Right cardiac atrium (tissue), 5 donors: Measurements from ENCODE around the gene FBXO38. TPM values are rescaled to one million over a fixed set of nuclear protein-coding genes. Genes with fewer than 3 reads are reported as not detected.

Source experiments
- ATAC-seq, 2 donors: fragments of 200-7000 bp; cut with Tn5 transposase; one replicate each; pipeline versions ENCODE4 v1.8.0 to v1.9.1; 2020; ENCODE audit warnings: moderate library complexity in 2 of 2, mild to moderate bottlenecking in 1 of 2
- DNase-seq, 3 donors: peaks; one replicate each; pipeline ENCODE4 v3.0.0-alpha.2; 2020
- H3K27ac ChIP-seq: one replicate; pipeline ENCODE4 v1.5.1; 2013; ENCODE audit warnings: mild to moderate bottlenecking, low read length, control low read depth, moderate library complexity
- H3K27me3 ChIP-seq: one replicate; pipeline ENCODE4 v1.6.1; 2013; ENCODE audit not compliant: control insufficient read depth, insufficient read depth
- H3K4me1 ChIP-seq: one replicate; pipeline ENCODE4 v1.6.1; 2013; ENCODE audit warnings: low read length; ENCODE audit not compliant: control insufficient read depth, insufficient read depth
- H3K4me3 ChIP-seq: one replicate; pipeline ENCODE4 v1.5.1; 2013; ENCODE audit warnings: low read length, control low read depth
- H3K9me3 ChIP-seq: one replicate; pipeline ENCODE4 v1.6.1; 2013; ENCODE audit warnings: low read length; ENCODE audit not compliant: control insufficient read depth
- WGBS: extraction: QIAGEN DNeasy Blood & Tissue Kit; methylation state at CpG from one replicate; pipeline ENCODE4 v1.1.7; 2013; 5-methylcytosine and 5-hydroxymethylcytosine counted together
- intact Hi-C, 4 donors: fragments of 100-400 bp; cut with DNase I; formaldehyde crosslinking; loops; one replicate each; pipeline versions ENCODE4 v1.11.0 to v1.14.0; 2022 to 2023
- polyA plus RNA-seq: library from polyadenylated mRNA; stranded (reverse); fragments of 200-250 nt; gene quantifications from one replicate; pipeline ENCODE4 v1.2.3, GENCODE V29; 2013
- total RNA-seq, 4 donors: library from RNA; stranded (reverse); fragmentation: NEBNext Ultra II Directional; extraction: Animal tissue kit (Norgen Biotek cat#: 25700); gene quantifications; one replicate each; pipeline ENCODE4 v1.2.1, GENCODE V29; 2021
- donor health status: healthy with polysubstance abuse.
- donor health status: DM: no; HTN: yes; CAD: no.
- donor health status: DM: no; HTN: no; CAD: no.
- donor health status: DM: no; HTN: yes; CAD: no; lungs with severe emphysema.
- donor health status: DM: yes; HTN: yes; CAD: no.

Gene FBXO38
- total and polyA plus RNA-seq, 5 donors, result 17.0 to 44.2 (median 42.5) TPM

GRCh38 chr5:148364343-148364742 is 19.4 kb upstream of the FBXO38 start:
- DNase-seq, result no peak
- intact Hi-C loops, result no loop called here

GRCh38 chr5:148368299-148368698 is 15.5 kb upstream of the FBXO38 start:
- H3K27me3 ChIP-seq, result no peaks in the 10 kb centered on the region
- intact Hi-C loops, result no loop called here
- DNase-seq (no peak), ATAC-seq (no peak)
- H3K4me1 ChIP-seq, result no peaks in the 10 kb centered on the region
- H3K9me3 ChIP-seq, result no peaks in the 10 kb centered on the region
- no peak overlapping the region for H3K27ac ChIP-seq
- H3K4me3 ChIP-seq, result no peak overlapping the region

More at GRCh38 chr5:148364343-148364742, 19.4 kb upstream of the FBXO38 start:
- no peaks in the 10 kb centered on the region for H3K27me3 ChIP-seq
- H3K4me1 ChIP-seq, result no peaks in the 10 kb centered on the region
- no peaks in the 10 kb centered on the region for H3K9me3 ChIP-seq
- ATAC-seq, result no peak
- no peak overlapping the region for H3K27ac ChIP-seq
- no peak overlapping the region for H3K4me3 ChIP-seq

GRCh38 chr5:148372166-148372725 is 11.5 kb upstream of the FBXO38 start:
- H3K9me3 ChIP-seq, result no peaks in the 10 kb centered on the region
- no peaks in the 10 kb centered on the region for H3K27me3 ChIP-seq
- H3K27ac ChIP-seq, result no peak overlapping the region
- no peaks in the 10 kb centered on the region for H3K4me1 ChIP-seq
- no peak overlapping the region for H3K4me3 ChIP-seq
- intact Hi-C loops, result loop anchor here in 2 of 4 donors (10.0 kb wide), 1 partner anchor 197 kb away; no protein-coding TSS in a partner anchor
- no peak for DNase-seq
- ATAC-seq, result no peak
- 71% methylated on average over 2 of the region's 2 CpGs for WGBS

GRCh38 chr5:148372893-148373292 is 10.9 kb upstream of the FBXO38 start:
- DNase-seq, result no peak
- Histone ChIP-seq H3K27ac (no peak overlapping the region), H3K4me1 (no peaks in the 10 kb centered on the region), H3K9me3 (no peaks in the 10 kb centered on the region), H3K4me3 (no peak overlapping the region), H3K27me3 (no peaks in the 10 kb centered on the region)
- ATAC-seq, result no peak
- intact Hi-C loops, result loop anchor here in 2 of 4 donors (10.0 kb wide), 1 partner anchor 198 kb away; no protein-coding TSS in a partner anchor

- Histone ChIP-seq H3K27ac (no peak overlapping the region), H3K4me1 (no peaks in the 10 kb centered on the region), H3K4me3 (no peak overlapping the region), H3K27me3 (no peaks in the 10 kb centered on the region), H3K9me3 (no peaks in the 10 kb centered on the region)
- intact Hi-C loops, result loop anchor here in 2 of 4 donors (10.0 kb wide), 1 partner anchor 200 kb away; no protein-coding TSS in a partner anchor
- ATAC-seq (peak; percentile 75 to 87), DNase-seq (peak in 1 of 3 donors; percentile 21)
- WGBS, result 76% methylated on average over 3 of the region's 3 CpGs
These were observed 8.9 kb upstream of the FBXO38 start for GRCh38 chr5:148374690-148375360.

GRCh38 chr5:148376198-148376597 is 7.6 kb upstream of the FBXO38 start:
- whole genome bisulfite sequencing, result 42% methylated on average over 4 of the region's 4 CpGs
- peak; percentile 9 to 47 for ATAC-seq
- H3K27me3 ChIP-seq, result no peaks in the 10 kb centered on the region
- DNase-seq, result no peak
- H3K4me3 ChIP-seq, result no peak overlapping the region
- no peaks in the 10 kb centered on the region for H3K4me1 ChIP-seq
- no peak overlapping the region for H3K27ac ChIP-seq
- intact Hi-C loops, result loop anchor here in 2 of 4 donors (10.0 kb wide), 1 partner anchor 201 kb away; no protein-coding TSS in a partner anchor
- H3K9me3 ChIP-seq, result no peaks in the 10 kb centered on the region

GRCh38 chr5:148378670-148379069 is 5.1 kb upstream of the FBXO38 start:
- peaks cover 1% of the 10 kb centered on the region for H3K4me1 ChIP-seq
- DNase-seq (no peak), ATAC-seq (no peak)
- H3K27me3 ChIP-seq, result no peaks in the 10 kb centered on the region
- no peak overlapping the region for H3K27ac ChIP-seq
- WGBS, result 87% methylated on average over 3 of the region's 3 CpGs
- H3K4me3 ChIP-seq, result no peak overlapping the region
- H3K9me3 ChIP-seq, result no peaks in the 10 kb centered on the region
- intact Hi-C loops, result loop anchor here in 2 of 4 donors (10.0 kb wide), 1 partner anchor 204 kb away; no protein-coding TSS in a partner anchor

- no peak for ATAC-seq
- intact Hi-C loops, result loop anchor here in 2 of 4 donors (10.0 kb wide), 1 partner anchor 205 kb away; no protein-coding TSS in a partner anchor
- Histone ChIP-seq H3K4me1 (peaks cover 1% of the 10 kb centered on the region), H3K27me3 (no peaks in the 10 kb centered on the region), H3K4me3 (no peak overlapping the region), H3K9me3 (no peaks in the 10 kb centered on the region), H3K27ac (no peak overlapping the region)
- no peak for DNase-seq
These were observed 4.4 kb upstream of the FBXO38 start for GRCh38 chr5:148379340-148379739.

- intact Hi-C loops, result no loop called here
- no peaks in the 10 kb centered on the region for H3K9me3 ChIP-seq
- no peaks in the 10 kb centered on the region for H3K27me3 ChIP-seq
- no peak overlapping the region for H3K27ac ChIP-seq
- no peak overlapping the region for H3K4me3 ChIP-seq
- 87% methylated on average over 3 of the region's 3 CpGs for WGBS
- peaks cover 3% of the 10 kb centered on the region for H3K4me1 ChIP-seq
- DNase-seq (no peak), ATAC-seq (no peak)
These were observed 1.9 kb upstream of the FBXO38 start for GRCh38 chr5:148381906-148382305.

- no peak for ATAC-seq
- DNase-seq, result no peak
- no peak overlapping the region for H3K27ac ChIP-seq
- intact Hi-C loops, result no loop called here
- H3K4me3 ChIP-seq, result peak overlapping the region; percentile 98
- no peaks in the 10 kb centered on the region for H3K9me3 ChIP-seq
- no peaks in the 10 kb centered on the region for H3K27me3 ChIP-seq
- 34% methylated on average over 4 of the region's 4 CpGs for WGBS
- H3K4me1 ChIP-seq, result peaks cover 3% of the 10 kb centered on the region
These were observed 797 bp upstream of the FBXO38 start for GRCh38 chr5:148382961-148383360.

GRCh38 chr5:148384380-148384737 is 601 bp downstream of the FBXO38 start:
- intact Hi-C loops, result no loop called here
- Histone ChIP-seq H3K4me1 (peaks cover 3% of the 10 kb centered on the region), H3K4me3 (peak overlapping the region; percentile 98), H3K9me3 (no peaks in the 10 kb centered on the region), H3K27ac (peak overlapping the region; percentile 91), H3K27me3 (no peaks in the 10 kb centered on the region)
- ATAC-seq, result peak in 1 of 2 donors; percentile 34
- WGBS, result 1% methylated on average over 6 of the region's 6 CpGs
- no peak for DNase-seq
